WI38 (cell line): ENCODE results near the gene ELP4.

Experiments used
- H3K4me3 ChIP-seq: 2 replicates; pipeline ENCODE4 v1.5.1; 2011; ENCODE audit warnings: low read depth, mild to moderate bottlenecking, control low read depth, low read length
- TF ChIP-seq, protein P1 (sequence below): IDR thresholded peaks from 2 replicates; pipeline ENCODE4 v1.5.1; 2012; ENCODE audit warnings: low read depth, mild to moderate bottlenecking, control low read depth, low read length

Gene ELP4

DNA sequence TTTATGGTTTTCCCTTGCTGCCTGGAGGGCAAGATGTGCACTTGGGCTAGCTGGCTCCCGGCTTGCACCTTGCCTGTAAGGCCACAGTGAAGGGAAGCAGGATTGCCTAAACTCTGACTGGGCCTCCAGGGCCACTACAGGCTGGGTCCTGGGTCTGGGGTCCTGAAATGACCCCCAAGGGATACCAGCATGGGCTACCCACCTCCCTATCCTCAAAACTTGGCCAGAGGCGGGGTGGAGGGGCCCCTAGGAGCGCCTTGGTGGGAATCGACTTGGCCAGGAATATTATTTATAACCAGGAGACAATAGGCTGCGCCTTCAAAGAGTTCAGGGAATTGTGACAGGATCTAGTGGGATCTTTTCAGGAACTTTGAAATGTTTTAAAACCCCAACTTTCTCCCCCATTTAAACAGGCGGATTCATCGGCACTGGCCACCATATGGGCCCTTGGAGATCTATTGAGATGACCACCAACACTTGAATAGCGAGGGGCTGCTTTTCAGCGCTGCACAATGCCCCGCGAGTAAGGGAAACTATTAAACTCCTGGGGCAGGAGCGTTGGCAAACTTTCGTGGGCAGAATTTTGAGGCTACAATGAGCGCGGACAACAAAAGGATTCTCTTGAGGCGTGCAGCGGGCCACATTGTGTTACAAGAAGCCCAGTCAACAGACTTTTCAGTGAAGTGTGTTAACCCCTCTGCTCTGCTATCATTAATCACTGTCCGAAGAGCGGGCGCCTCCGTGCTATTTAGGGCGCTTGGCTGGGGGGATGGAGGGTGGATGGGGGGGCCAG lies 286.3 kb downstream of the ELP4 start:
- H3K4me3 ChIP-seq: no peak overlapping the region
- TF ChIP-seq, protein P1, sequence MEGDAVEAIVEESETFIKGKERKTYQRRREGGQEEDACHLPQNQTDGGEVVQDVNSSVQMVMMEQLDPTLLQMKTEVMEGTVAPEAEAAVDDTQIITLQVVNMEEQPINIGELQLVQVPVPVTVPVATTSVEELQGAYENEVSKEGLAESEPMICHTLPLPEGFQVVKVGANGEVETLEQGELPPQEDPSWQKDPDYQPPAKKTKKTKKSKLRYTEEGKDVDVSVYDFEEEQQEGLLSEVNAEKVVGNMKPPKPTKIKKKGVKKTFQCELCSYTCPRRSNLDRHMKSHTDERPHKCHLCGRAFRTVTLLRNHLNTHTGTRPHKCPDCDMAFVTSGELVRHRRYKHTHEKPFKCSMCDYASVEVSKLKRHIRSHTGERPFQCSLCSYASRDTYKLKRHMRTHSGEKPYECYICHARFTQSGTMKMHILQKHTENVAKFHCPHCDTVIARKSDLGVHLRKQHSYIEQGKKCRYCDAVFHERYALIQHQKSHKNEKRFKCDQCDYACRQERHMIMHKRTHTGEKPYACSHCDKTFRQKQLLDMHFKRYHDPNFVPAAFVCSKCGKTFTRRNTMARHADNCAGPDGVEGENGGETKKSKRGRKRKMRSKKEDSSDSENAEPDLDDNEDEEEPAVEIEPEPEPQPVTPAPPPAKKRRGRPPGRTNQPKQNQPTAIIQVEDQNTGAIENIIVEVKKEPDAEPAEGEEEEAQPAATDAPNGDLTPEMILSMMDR: no peak

DNA sequence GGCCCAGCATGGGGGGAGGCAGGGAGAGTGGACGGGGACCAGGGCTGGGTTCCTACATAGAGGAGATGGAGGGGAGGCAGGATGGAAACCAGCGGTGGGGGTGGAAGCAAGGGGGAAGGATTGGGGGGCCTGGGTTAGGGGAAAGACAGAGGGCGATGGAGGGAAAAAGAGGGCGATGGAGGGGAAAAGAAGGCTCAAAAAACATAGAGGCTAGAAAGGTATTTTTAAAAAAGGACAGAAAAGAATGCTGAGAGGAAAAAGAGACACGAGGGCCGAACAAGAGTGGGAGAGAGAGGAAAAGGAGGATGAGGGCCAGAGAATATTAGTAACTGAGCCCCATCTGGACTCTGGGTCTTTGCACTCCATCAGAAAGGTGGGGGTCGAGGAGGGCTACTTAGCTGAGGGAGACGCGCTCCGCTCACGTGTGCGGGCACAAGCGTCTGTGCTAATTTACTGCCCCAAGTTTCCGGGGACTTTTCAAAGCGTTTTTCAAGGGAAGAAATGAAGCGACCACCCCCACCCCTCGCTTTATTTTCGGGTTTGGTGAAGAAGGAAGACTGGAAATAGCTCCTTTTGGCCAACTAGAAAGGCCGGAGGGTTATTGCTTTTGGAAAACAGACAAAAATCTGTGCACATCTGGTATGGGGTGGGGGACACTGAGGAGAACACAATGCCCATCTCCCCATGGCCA lies 287.1 kb downstream of the ELP4 start:
- TF ChIP-seq, protein P1: no peak
- H3K4me3 ChIP-seq: no peak overlapping the region

DNA sequence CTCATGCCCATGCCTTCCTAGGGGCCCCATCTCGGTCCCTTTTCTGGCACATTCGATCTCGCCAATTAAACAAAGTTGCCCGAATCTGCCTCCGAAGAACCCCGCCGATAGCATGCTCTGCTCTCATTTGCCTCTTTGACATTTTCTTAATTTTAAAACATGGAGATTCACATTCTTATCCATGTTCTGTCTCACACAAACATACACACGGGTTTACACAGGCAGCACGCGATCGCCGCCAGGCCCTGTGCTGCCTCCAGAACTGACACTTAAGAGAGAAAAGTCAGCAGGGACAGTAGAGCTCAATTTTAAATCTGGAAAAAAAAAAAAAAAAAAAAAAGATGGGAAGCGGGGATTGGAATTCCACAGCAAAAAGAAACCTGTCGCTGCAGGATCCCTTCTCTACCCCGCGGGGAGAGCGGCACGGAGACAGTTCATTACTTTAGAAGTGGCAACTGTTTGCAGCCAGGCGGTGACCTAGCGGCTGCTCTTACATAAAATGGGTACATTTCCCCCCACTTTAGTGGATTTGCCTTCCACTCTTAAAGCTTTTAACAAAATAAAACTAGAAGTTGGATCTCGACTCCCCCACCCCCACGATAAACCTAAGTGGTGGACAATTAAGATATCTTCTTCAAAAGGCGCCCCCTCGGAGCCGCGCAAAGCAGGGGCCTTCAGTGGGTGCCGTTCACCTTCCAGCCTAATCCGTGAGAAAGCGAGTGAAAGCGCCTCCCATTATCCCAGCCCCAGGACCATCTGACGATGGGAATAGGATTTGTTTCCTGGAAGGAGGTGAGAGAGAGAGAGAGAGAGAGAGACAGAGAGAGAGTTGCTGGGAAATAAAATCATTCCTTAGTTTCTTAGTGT lies 287.9 kb downstream of the ELP4 start:
- TF ChIP-seq, protein P1: no peak
- no peak overlapping the region for H3K4me3 ChIP-seq

DNA sequence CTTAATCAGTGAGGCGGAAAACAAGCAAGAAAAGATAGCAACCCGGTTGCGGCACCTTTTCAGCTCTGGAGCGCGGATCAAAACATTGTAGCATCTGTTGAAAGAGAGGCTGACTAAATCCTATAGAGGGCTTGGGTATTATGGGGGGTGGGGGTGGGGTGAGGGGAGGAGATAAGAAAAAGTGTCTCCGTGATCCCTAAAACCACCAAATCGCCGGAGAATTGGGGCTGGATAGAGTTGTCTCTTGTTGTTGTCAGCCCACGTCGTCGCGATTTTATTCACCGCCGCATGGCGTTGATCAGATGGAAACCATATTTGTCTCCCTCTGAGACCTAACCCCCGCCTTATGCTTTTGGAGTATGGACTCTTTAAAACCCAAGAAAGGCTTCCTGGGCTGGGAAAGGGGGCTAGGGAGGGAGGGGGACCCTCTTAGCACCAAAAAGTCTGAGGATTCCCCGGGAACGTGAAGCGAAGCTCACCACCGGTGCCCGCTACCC lies 288.5 kb downstream of the ELP4 start:
- TF ChIP-seq, protein P1: no peak
- no peak overlapping the region for H3K4me3 ChIP-seq

DNA sequence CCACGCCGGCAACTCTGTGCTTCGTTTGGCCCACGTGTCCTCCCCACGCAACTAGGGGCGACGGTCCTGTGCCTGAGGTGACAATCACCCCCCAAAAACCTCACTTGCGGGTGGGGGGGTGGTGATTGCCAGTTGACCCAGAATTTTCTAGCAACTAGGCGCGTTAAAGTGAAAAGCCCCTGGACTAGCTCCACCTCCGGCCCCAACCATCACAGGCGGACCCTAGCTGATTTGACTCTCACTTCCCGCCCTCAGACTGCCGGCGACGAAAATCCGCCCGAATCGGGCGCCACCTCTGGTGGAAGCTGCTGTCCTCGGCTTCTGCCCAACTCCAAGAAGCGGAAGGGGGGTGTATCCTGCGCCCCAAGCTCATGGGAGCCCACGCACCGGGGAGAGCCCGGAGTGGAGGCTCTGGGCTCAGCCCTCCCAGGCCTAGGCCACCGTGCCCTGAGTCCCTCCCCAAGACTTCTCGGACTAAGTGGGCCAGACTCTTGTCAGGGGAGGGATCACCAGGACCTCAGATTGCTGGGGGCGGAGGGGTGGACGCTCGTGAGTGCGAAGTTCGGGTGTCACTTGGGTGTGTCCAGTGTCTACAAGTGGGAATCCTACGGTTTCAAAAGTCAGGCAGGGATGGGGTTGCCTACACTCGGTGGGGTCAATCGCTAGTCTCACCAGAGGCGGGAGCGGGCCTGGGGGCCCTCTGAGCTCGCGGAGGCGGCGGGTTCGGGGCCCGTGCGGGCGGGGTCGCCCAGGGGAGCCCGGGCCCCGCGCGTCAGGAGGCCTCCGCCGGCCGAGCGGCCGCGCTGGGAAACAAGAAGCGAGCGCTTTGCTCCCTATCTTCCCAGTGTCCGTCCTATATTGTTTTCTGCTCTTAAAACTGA lies 289.2 kb downstream of the ELP4 start:
- H3K4me3 ChIP-seq: no peak overlapping the region
- TF ChIP-seq, protein P1: peak; percentile 30
